Coronary artery (tissue), 2 donors: ENCODE data around the gene TM9SF3.

Experiments
- DNase-seq: peaks from one replicate; pipeline ENCODE4 v3.0.0-alpha.2; 2017; ENCODE audit warnings: low spot score
- H3K27ac ChIP-seq, 2 donors: fragments of 200-600 bp; sonication (generic); one replicate each; pipeline ENCODE4 v1.5.1; 2016 to 2019
- H3K4me3 ChIP-seq: fragments of 200-600 bp; sonication (generic); 2 replicates; pipeline ENCODE4 v1.5.1; 2016; ENCODE audit warnings: mild to moderate bottlenecking, moderate library complexity
- CTCF ChIP-seq: fragments of 200-600 bp; sonication (generic); IDR thresholded peaks from one replicate; pipeline ENCODE4 v1.5.1; 2019; ENCODE audit warnings: antibody characterized with exemption

The TM9SF3 gene

GRCh38 chr10:96513305-96513697, 73.5 kb downstream of the TM9SF3 start:
- Histone ChIP-seq H3K27ac (peak overlapping the region in 1 of 2 donors; percentile 42), H3K4me3 (peak overlapping the region; percentile 77)
- no peak for TF ChIP-seq CTCF
- DNase-seq: no peak

- no peak for DNase-seq
- peak overlapping the region; percentile 77 for H3K4me3 ChIP-seq
- no peak for TF ChIP-seq CTCF
- H3K27ac ChIP-seq: no peak overlapping the region
Observed at GRCh38 chr10:96512524-96513304, 74.1 kb downstream of the TM9SF3 start.

- DNase-seq: no peak
- no peak overlapping the region for H3K4me3 ChIP-seq
- no peak overlapping the region for H3K27ac ChIP-seq
- no peak for TF ChIP-seq CTCF
Observed at GRCh38 chr10:96511044-96511945, 75.5 kb downstream of the TM9SF3 start.

GRCh38 chr10:96509017-96509641, 77.7 kb downstream of the TM9SF3 start:
- H3K4me3 ChIP-seq: no peak overlapping the region
- TF ChIP-seq CTCF: no peak
- H3K27ac ChIP-seq: no peak overlapping the region
- DNase-seq: no peak

GRCh38 chr10:96507044-96507443, 79.8 kb downstream of the TM9SF3 start:
- no peak for TF ChIP-seq CTCF
- DNase-seq: no peak
- H3K27ac ChIP-seq: no peak overlapping the region
- H3K4me3 ChIP-seq: no peak overlapping the region

- no peak overlapping the region for H3K4me3 ChIP-seq
- H3K27ac ChIP-seq: no peak overlapping the region
- no peak for DNase-seq
- TF ChIP-seq CTCF: no peak
Observed at GRCh38 chr10:96505150-96506136, 81.4 kb downstream of the TM9SF3 start.
